Activated naive CD4-positive, alpha-beta T cell treated with anti-CD3 and anti-CD28 coated beads, Interleukin-2, amount 50 U/mL, for 24 hours (primary cell): Measurements from ENCODE around the gene TCF15.

Source experiments
- H3K27ac Mint-ChIP-seq: one replicate; pipeline ENCODE4 v1.8.0; 2021; ENCODE audit warnings: mild to moderate bottlenecking, mixed read lengths
- H3K27me3 Mint-ChIP-seq: one replicate; pipeline ENCODE4 v1.8.0; 2021; ENCODE audit warnings: mixed read lengths
- H3K36me3 Mint-ChIP-seq: one replicate; pipeline ENCODE4 v1.8.0; 2021; ENCODE audit warnings: mixed read lengths
- H3K4me1 Mint-ChIP-seq: one replicate; pipeline ENCODE4 v1.8.0; 2021; ENCODE audit warnings: mixed read lengths
- H3K4me3 Mint-ChIP-seq: one replicate; pipeline ENCODE4 v1.8.0; 2021; ENCODE audit warnings: mild to moderate bottlenecking, mixed read lengths
- H3K9me3 Mint-ChIP-seq: one replicate; pipeline ENCODE4 v1.8.0; 2021; ENCODE audit warnings: mixed read lengths

Gene TCF15

DNA sequence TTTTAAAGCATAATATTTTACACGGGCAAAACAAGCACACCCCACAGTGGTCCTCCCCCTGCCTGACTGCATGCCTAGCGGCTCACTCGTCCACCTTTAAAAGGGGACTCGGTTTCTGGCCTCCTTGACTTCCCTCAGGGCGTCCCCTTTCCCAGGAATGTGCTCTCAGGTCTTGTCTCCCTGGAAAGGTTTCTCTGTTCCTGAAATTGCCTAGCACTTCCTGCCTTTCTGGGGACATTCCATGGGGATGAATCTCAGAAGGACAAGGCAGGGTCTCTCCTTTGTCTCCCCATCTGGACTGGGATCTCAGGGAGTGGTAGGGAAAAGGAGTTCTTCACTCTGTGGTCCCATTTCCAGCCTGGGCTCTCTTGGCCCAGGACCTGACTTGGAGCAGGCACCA is 4.9 kb downstream of the TCF15 start:
- Mint-ChIP-seq H3K4me1 (no peaks in the 10 kb centered on the region), H3K27ac (no peak overlapping the region), H3K27me3 (peaks cover 18% of the 10 kb centered on the region), H3K36me3 (no peaks in the 10 kb centered on the region), H3K9me3 (no peaks in the 10 kb centered on the region), H3K4me3 (no peak overlapping the region)

DNA sequence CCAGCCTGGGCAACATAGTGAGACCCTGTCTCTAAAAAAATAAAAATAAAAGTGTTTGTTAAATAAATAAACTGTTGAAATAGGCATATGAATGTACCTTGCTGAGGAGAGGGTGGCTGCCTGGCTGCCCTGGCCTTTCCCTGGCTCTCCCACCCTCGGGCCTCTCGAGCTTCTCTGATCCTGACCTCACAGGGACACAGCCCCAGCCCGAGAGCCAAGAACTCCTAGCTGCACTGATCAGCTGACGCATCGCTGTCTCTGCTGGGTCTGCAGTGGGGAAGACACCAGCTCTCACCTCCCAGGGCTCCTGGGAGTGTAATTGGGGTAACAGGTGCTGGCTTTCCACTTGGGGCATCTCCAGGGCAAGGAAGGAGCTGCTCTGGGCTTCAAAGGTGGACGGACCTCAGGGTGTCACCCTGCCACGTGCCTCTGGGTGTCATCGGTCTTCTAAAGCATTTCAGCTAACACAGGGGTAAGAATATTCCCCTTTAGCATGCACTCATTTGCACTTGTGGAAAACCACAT is 6.9 kb downstream of the TCF15 start:
- H3K27ac Mint-ChIP-seq: no peak overlapping the region
- no peaks in the 10 kb centered on the region for H3K4me1 Mint-ChIP-seq
- no peak overlapping the region for H3K4me3 Mint-ChIP-seq
- H3K9me3 Mint-ChIP-seq: no peaks in the 10 kb centered on the region
- H3K27me3 Mint-ChIP-seq: peaks cover 9% of the 10 kb centered on the region
- no peaks in the 10 kb centered on the region for H3K36me3 Mint-ChIP-seq

DNA sequence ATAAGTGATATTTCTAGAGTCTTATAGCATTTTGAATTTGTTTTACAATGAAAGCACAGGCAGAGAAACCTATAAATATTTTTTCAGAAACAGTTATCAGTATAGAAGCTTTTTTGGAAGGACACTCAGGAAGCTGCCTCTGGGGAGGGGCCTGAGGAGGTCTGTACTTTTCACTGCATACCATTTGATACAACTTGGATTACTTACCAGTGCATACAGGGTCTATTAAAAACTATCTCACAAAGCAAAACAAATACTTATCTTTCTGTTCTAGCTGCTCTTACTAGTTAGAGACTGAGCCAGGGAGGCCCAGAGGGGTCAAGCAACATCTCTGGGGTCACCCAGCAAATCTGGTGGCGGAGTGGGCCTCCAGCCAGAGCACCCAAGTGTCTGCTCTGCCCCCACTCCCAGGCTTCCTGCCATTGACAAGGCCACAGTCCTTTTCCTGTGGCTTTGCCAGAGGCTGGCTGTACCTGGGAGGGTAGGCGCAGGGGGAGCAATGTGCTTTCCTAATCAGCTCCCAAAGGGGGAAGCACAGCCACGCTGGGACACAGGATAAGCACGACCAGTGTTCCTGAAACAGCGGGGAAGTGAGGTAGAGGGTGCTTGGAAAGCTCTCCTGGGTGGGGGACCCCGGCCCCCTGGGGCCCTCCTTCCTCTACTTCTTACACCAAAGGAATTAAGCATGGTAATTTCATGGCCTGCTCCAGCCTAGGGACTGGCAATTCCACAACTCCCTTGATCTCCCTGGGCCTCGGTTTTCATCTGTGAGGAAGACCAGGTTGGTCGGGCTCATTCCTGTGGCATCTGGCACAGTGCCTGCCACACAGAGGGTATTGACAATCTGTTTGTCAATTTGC is 7.8 kb downstream of the TCF15 start:
- no peaks in the 10 kb centered on the region for H3K36me3 Mint-ChIP-seq
- H3K9me3 Mint-ChIP-seq: no peaks in the 10 kb centered on the region
- peaks cover 4% of the 10 kb centered on the region for H3K27me3 Mint-ChIP-seq
- no peak overlapping the region for H3K27ac Mint-ChIP-seq
- H3K4me1 Mint-ChIP-seq: no peaks in the 10 kb centered on the region
- no peak overlapping the region for H3K4me3 Mint-ChIP-seq

DNA sequence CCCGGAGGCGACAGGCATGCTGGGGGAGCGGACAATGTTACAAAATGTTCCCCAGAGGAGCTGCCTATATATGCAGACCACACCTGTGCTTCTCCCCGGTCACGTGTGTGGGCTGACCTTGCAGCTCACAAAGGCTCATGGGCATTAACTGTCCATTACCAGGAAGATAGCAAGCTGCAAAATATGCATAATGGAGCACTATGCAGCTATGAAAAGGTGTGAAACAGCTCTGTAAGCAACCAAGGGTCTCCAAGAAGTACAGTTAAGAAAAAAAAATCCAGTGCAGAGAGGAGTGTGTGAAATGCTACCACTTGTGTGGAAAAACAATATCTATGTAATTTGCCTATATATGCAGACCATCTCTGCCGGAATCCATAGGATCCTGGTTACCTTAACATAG is 9.4 kb downstream of the TCF15 start:
- no peaks in the 10 kb centered on the region for H3K4me1 Mint-ChIP-seq
- H3K36me3 Mint-ChIP-seq: no peaks in the 10 kb centered on the region
- no peaks in the 10 kb centered on the region for H3K27me3 Mint-ChIP-seq
- no peaks in the 10 kb centered on the region for H3K9me3 Mint-ChIP-seq
- no peak overlapping the region for H3K4me3 Mint-ChIP-seq
- H3K27ac Mint-ChIP-seq: no peak overlapping the region

DNA sequence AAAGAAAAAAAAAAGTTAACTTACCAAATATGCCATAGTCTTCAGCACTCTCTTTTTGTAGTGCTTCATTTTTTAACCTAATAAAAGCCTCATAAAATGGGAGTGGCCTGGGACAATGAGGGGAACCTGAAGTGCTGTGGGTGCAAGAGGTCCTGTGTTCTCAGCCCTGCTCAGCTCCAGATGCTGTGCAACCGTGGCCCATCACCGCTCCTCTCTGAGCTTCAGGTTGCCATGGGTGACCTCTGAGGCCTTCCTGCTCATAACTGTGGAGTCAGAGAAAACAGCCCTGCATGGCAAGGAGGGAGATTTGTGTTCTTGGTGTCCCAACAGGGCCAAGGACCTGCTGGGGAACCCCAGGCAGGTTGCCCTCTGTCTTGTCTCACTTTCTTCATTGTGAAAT is 10.0 kb downstream of the TCF15 start:
- no peak overlapping the region for H3K27ac Mint-ChIP-seq
- no peaks in the 10 kb centered on the region for H3K4me1 Mint-ChIP-seq
- H3K4me3 Mint-ChIP-seq: no peak overlapping the region
- H3K36me3 Mint-ChIP-seq: no peaks in the 10 kb centered on the region
- peaks cover 2% of the 10 kb centered on the region for H3K27me3 Mint-ChIP-seq
- no peaks in the 10 kb centered on the region for H3K9me3 Mint-ChIP-seq

DNA sequence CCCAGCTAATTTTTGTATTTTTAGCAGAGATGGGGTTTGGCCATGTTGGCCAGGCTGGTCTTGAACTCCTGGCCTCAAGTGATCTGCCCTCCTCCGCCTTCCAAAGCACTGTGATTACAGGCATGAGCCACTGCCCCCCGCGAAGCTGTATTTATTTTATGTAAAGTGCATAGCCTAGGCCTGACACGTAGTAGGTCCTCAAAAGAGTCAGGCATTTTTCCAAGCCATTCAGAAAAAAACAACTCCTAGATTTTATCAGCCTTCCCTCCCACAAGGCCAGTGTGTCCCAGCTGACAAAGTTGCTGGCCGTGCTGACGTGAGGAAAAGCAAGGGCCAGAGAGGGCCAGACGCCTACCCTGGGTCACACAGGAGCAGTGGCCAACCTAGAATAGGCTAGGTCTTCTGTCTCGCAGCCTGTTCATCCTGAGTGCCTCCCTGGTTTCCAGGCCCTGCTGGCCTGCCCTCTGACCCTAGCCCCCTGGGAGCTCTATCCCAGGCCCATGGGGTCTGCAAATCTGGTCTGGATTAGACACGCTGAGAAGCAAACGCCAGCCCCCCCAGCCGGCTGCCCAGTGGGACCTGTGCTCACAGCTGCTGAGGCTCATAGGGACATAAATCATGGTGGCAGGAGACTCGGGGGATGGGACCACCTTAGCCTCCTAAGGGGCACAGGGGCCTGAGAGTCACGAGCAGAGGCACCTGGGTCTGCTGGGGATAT is 11.8 kb downstream of the TCF15 start:
- Mint-ChIP-seq H3K36me3 (no peaks in the 10 kb centered on the region), H3K4me3 (no peak overlapping the region), H3K4me1 (no peaks in the 10 kb centered on the region), H3K9me3 (no peaks in the 10 kb centered on the region), H3K27ac (no peak overlapping the region), H3K27me3 (peaks cover 2% of the 10 kb centered on the region)

DNA sequence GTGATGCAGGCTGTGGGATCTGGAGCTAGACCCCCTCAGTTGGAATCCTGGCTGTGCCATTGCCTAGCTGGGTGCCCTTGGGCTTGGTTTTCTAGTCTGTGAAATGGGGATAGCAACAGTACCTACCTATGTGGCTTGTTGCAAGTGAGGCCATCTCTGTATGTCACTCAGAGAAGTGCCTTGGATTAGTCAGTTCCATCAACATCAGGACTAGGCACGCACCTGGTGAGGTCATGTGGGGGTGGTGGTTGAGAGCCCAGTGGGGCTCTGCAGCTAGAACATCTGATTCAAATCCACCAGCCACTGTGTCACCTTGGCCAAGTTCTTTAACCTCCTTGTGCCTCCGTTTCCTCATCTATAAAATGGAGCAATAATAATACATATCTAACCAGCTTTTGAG is 12.5 kb downstream of the TCF15 start:
- no peaks in the 10 kb centered on the region for H3K4me1 Mint-ChIP-seq
- H3K4me3 Mint-ChIP-seq: no peak overlapping the region

DNA sequence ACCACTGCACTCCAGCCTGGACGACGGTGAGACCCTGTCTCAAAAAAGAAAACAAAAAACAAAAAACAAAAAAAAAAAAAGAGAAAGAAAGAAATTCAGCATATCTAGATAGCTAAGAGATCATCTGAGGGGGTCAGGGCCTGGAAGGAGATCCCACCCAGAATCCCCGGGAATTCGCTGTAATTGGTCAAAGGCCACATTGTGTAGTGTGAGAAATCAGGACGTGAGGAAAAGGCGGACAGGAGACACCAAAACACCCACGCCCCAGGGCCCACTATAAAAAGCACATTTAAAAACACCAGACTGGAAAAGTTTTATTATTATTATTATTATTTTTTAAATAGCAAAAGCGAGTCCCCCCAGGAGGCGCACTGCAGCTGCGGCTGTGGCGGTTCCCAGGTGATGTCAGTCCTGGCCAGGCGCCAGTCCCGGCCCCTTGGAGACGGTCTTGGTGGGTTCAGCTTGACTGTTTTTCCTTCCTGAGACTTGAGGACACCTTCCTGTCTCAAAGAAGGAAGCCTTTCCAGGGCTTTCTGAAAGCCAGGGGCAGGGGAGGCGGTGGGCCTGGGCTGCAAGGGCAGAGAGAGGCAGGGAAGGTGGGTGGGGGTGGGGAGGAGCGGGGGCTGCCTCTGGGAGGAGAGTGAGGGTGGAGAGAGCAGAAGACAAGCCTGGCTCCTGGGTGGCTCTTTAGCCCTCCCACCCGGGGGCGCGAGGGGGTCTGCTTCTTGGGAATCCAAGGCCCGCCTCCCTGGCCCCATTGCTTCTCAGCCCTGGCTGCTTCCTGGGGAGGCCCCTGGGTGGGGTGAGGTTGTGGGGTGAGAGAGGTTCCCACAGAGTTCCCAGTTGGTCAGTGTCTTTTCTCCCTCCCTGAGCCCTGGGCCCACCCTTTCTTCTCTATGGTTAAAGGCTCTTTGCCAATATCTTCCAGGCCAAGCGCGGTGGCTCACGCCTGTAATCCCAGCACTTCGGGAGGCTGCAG is 14.5 kb downstream of the TCF15 start:
- Mint-ChIP-seq H3K36me3 (no peaks in the 10 kb centered on the region), H3K27ac (no peak overlapping the region), H3K4me1 (no peaks in the 10 kb centered on the region), H3K4me3 (no peak overlapping the region), H3K9me3 (no peaks in the 10 kb centered on the region), H3K27me3 (peaks cover 11% of the 10 kb centered on the region)

More for the DNA sequence above, 12.5 kb downstream of the TCF15 start:
- H3K9me3 Mint-ChIP-seq: no peaks in the 10 kb centered on the region
- no peaks in the 10 kb centered on the region for H3K36me3 Mint-ChIP-seq
- H3K27me3 Mint-ChIP-seq: peaks cover 3% of the 10 kb centered on the region
- no peak overlapping the region for H3K27ac Mint-ChIP-seq

DNA sequence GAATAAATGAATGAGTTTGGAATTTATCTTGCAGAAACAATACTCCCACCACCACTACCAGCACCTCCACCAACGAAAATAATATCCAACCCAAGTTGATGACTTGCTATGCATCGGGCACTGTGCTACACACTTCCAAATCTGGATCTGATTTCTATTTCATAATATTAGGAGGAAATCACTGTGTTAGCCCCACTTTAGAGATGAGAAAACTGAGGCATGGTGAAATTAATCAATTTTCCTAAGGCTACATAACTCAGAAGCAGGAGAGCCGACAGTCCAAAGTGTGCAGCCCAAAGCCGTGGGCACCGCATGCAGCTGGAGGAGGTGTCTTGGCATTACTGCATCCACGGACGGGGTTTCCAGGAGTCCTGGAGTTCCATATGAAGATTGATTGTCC is 17.6 kb downstream of the TCF15 start:
- Mint-ChIP-seq H3K27me3 (peaks cover 11% of the 10 kb centered on the region), H3K27ac (no peak overlapping the region), H3K4me1 (no peaks in the 10 kb centered on the region), H3K36me3 (no peaks in the 10 kb centered on the region), H3K9me3 (no peaks in the 10 kb centered on the region), H3K4me3 (no peak overlapping the region)

DNA sequence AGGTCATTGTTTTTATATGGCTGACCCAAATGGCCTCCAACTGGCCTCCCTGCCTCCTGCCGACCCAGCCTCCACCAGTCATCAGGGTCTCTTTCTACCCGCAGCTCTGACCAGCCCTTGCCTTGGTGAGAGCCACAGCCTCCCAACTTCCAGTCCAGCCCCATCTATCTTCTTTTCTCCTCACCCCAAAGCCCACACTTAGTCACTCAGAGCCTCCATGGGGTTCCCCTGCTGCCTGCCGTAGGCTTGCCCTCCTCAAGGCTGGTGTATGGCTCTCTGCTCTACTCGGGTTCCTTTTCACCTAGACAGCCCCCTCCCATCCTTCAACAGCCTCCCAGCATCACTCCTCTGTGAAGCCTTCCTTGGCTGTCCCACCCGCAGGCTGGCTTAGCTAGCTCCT is 18.2 kb downstream of the TCF15 start:
- H3K9me3 Mint-ChIP-seq: no peaks in the 10 kb centered on the region
- no peaks in the 10 kb centered on the region for H3K36me3 Mint-ChIP-seq
- H3K27me3 Mint-ChIP-seq: peaks cover 11% of the 10 kb centered on the region
- H3K27ac Mint-ChIP-seq: no peak overlapping the region
- no peaks in the 10 kb centered on the region for H3K4me1 Mint-ChIP-seq
- no peak overlapping the region for H3K4me3 Mint-ChIP-seq

DNA sequence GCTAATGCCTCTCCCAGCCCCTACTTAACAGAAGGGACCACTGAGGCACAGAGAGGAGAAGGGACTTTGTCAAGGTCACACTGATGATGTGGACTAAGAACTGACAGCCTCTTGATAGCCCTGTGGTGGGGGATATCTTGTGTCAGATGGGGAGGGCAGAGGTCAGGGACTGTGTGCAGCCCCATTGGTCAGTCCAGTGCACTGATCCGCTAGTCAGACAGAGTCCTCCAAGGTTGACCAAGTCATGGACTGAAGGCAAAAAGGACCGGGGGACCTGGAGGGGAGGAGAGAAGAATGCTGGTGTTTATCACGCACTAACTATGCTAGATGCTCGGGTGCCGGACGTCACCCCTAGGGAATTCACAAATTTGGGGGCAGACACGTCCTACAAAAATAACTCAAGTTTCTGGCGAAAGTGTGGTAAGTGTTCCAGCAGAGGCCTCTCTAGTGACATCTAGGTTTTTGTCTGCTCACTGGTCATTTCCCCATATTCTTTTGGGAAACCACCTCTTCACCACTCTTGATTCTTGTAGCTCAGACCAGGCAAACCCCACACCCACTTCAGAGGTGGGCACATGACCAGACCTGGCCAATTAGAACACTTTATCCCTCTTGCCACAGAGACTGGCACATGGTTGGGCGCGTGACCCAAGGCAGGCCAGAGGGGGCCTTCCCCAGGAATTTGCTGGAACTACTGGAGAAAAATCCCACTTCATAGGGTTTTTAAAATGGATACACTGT is 21.0 kb downstream of the TCF15 start:
- H3K27me3 Mint-ChIP-seq: peaks cover 14% of the 10 kb centered on the region
- H3K4me3 Mint-ChIP-seq: no peak overlapping the region
- H3K9me3 Mint-ChIP-seq: no peaks in the 10 kb centered on the region
- no peaks in the 10 kb centered on the region for H3K36me3 Mint-ChIP-seq
- peak overlapping the region; percentile 13 for H3K27ac Mint-ChIP-seq
- H3K4me1 Mint-ChIP-seq: no peaks in the 10 kb centered on the region

DNA sequence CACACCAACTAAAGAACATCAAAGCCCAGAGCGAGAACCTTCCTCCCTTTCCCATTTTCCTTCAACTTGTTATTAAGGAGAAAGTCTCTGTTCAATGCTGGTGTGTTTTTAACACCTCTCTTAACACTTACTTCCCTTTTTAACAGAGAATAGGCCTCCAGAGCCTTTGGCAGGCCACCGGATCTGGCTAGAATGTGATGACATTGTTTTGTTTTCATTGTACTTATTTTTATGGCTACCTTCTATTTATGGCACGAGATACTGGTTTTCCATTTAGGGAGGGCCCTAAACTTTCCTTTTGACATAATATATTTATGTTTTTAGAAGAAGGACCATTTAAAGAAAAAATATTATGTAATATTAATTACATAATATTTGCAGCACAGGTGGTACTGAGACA is 21.6 kb downstream of the TCF15 start:
- Mint-ChIP-seq H3K27ac (no peak overlapping the region), H3K27me3 (peaks cover 15% of the 10 kb centered on the region), H3K36me3 (no peaks in the 10 kb centered on the region), H3K4me3 (no peak overlapping the region), H3K9me3 (no peaks in the 10 kb centered on the region), H3K4me1 (no peaks in the 10 kb centered on the region)

DNA sequence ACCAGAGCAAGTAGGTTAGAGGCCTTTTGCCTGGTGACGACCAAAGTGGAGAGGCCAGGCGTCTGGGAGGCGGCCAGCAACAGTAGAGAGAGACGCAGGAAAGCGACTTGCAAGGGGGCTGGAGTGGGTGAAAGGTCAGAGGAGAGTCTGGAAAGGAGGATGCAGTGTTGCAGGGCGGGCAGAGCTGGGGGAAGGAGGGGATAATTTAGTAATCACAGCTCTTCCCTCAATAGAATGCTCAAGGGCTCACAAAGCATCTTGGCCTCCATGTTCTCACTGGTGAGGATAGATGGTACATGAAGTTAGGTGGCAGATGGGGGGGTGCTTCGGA is 25.2 kb downstream of the TCF15 start:
- Mint-ChIP-seq H3K36me3 (no peaks in the 10 kb centered on the region), H3K27ac (no peak overlapping the region), H3K27me3 (peaks cover 11% of the 10 kb centered on the region), H3K4me1 (no peaks in the 10 kb centered on the region), H3K4me3 (no peak overlapping the region), H3K9me3 (no peaks in the 10 kb centered on the region)

DNA sequence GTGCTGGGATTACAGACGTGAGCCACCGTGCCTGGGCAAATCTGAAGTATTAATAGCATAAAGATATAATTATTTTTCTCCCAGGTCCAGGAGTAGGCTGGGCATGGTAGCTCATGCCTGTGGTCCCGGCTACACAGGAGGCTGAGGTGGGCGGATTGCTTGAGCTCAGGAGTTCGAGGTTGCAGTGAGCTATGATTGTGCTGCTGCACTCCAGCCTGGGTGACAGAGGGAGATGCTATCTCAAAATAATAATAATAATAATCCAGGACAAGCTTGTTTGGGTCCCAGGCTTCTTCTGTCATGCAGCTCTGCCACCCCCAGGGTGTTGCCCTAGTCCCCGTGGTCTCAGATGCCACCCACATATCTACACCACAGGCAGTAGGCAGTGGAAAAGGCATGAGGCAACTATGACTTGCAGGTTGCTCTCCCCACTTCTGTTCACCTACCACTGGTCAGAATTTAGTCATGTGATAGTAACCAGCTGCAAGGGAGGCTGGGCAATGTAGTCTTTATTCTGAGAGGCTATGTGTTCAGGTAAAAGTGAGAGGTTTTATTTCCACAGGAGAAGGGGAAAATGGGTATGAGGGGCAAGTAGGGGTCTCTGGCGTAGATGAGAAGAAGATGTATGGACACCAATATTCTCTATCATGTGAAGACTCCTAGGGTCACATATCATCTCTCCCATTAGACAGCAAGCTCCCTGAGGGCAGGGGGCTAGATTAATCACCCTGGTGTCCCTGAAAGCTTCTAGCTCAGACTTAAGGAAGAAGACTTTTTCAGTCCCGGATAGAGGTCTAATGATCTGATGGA is 25.7 kb downstream of the TCF15 start:
- no peak overlapping the region for H3K4me3 Mint-ChIP-seq
- H3K27ac Mint-ChIP-seq: no peak overlapping the region
- no peaks in the 10 kb centered on the region for H3K36me3 Mint-ChIP-seq
- H3K27me3 Mint-ChIP-seq: peaks cover 11% of the 10 kb centered on the region
- no peaks in the 10 kb centered on the region for H3K4me1 Mint-ChIP-seq
- no peaks in the 10 kb centered on the region for H3K9me3 Mint-ChIP-seq
